ENCODE results near the gene MTARC2. TPM values are rescaled to one million over a fixed set of nuclear protein-coding genes. Genes with fewer than 3 reads are reported as not detected.

MTARC2 gene
- total RNA-seq, 4 donors from 2014 or later, result 24.3 to 40.5 (median 31.9) TPM

DNA sequence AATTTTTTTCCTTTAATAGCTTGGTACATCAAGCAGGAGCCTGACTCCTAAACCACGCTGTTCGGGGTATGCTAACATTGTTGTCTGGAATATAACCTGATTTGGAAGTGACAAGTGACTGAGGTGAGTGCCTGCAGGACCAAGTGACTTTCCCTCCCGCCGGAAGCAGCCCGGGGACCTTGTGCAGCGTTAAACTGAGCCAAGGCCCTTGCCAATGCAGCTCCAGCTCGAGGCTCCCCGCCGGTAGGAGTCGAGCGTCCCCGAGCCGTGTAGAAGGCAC, 37.9 kb downstream of the MTARC2 start:
- H3K4me1 ChIP-seq, result peaks cover 0 to 45% (median 15%) of the 10 kb centered on the region in 4 donors
- TF ChIP-seq, protein P1, sequence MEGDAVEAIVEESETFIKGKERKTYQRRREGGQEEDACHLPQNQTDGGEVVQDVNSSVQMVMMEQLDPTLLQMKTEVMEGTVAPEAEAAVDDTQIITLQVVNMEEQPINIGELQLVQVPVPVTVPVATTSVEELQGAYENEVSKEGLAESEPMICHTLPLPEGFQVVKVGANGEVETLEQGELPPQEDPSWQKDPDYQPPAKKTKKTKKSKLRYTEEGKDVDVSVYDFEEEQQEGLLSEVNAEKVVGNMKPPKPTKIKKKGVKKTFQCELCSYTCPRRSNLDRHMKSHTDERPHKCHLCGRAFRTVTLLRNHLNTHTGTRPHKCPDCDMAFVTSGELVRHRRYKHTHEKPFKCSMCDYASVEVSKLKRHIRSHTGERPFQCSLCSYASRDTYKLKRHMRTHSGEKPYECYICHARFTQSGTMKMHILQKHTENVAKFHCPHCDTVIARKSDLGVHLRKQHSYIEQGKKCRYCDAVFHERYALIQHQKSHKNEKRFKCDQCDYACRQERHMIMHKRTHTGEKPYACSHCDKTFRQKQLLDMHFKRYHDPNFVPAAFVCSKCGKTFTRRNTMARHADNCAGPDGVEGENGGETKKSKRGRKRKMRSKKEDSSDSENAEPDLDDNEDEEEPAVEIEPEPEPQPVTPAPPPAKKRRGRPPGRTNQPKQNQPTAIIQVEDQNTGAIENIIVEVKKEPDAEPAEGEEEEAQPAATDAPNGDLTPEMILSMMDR (IDR thresholded peaks at IDR 0.05), result no peak
- no peak for TF ChIP-seq EP300 (IDR thresholded peaks at IDR 0.05)
- TF ChIP-seq POLR2A (IDR thresholded peaks at IDR 0.05), result no peak
- DNase-seq (ENCODE audit: low spot score in 2 of 2), result no peak
- H3K9me3 ChIP-seq, result no peaks in the 10 kb centered on the region
- peak overlapping the region; percentile 74 to 84 (median 74) for H3K27ac ChIP-seq
- H3K36me3 ChIP-seq, result peaks cover 0 to 21% (median 0%) of the 10 kb centered on the region in 3 donors
- H3K27me3 ChIP-seq, result no peaks in the 10 kb centered on the region
- peak overlapping the region; percentile 45 to 73 (median 55) for H3K4me3 ChIP-seq
- 33 to 35% methylated on average over 7 to 13 of the region's 13 CpGs for WGBS, 2 donors

DNA sequence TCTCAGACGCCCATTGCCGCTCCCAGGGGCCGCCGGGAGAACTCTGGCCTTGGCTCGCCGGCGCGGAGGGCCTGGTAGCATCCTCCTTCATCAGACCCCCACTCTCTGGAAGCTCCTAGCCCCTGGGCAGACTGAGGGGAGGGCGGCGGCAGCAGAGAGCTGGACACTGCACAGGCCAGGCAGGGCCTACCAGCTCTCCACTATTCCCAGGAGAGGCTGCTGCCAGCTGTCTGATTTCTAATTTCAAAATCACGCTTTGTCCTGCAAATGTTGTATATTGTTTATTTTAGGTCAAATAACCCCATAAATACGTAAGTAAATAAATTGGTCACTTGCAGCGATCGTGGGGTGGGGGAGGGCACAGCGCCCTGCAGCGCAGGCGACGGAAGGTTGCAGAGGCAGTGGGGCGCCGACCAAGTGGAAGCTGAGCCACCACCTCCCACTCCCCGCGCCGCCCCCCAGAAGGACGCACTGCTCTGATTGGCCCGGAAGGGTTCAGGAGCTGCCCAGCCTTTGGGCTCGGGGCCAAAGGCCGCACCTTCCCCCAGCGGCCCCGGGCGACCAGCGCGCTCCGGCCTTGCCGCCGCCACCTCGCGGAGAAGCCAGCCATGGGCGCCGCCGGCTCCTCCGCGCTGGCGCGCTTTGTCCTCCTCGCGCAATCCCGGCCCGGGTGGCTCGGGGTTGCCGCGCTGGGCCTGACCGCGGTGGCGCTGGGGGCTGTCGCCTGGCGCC, 38.4 kb downstream of the MTARC2 start, which contains the start of gene MTARC1:
Gene MTARC1, plus strand, starts transcription at position 577 of the 732 bp plus-strand sequence. Its CDS starts 32 bp downstream, at position 609.
- Histone ChIP-seq H3K9me3 (no peaks in the 10 kb centered on the region), H3K27ac (peak within 1 kb of the TSS; percentile 74 to 84 (median 78)), H3K4me1 (peaks cover 0 to 50% (median 20%) of the 10 kb centered on the region in 4 donors), H3K36me3 (peaks cover 0 to 19% (median 0%) of the 10 kb centered on the region in 3 donors), H3K27me3 (no peaks in the 10 kb centered on the region), H3K4me3 (peak within 1 kb of the TSS; percentile 45 to 73 (median 55))
- no peak for DNase-seq (ENCODE audit: low spot score in 2 of 2)
- TF ChIP-seq EP300 (IDR thresholded peaks at IDR 0.05), result peak in 1 of 2 donors; percentile 74
- TF ChIP-seq, protein P1 (IDR thresholded peaks at IDR 0.05), result peak in 4 of 5 experiments; percentile 21 to 61 (median 32)
- peak in 1 of 2 donors; percentile 46 for TF ChIP-seq POLR2A (IDR thresholded peaks at IDR 0.05)
- 2 to 4% methylated on average over 24 to 38 of the region's 56 CpGs for WGBS, 2 donors

DNA sequence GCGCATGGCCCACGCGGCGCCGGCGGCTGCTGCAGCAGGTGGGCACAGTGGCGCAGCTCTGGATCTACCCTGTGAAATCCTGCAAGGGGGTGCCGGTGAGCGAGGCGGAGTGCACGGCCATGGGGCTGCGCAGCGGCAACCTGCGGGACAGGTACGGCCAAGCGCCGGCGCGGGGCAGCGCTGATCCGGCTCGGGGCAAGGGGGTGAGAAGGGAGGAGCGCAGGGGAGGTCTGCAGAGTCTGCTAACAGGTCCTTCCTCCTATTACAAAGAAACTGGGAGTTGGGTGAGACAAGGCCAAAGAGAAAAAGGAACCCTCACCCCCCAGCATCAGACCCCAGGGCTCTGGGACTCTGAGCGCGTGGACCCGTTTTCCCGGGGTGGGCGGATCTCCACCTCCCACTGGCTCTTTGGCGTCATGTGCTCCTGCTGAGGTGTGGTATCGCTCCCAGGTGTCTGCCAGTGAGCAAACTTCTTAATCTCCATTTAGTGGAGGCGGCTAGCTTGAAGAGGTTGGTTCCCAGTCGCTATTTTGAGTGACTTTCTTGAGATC, 39.0 kb downstream of the MTARC2 start:
- Histone ChIP-seq H3K36me3 (peaks cover 0 to 13% (median 0%) of the 10 kb centered on the region in 3 donors), H3K4me1 (peaks cover 0 to 56% (median 24%) of the 10 kb centered on the region in 4 donors), H3K27me3 (no peaks in the 10 kb centered on the region), H3K4me3 (peak overlapping the region; percentile 45 to 73 (median 55)), H3K27ac (peak overlapping the region; percentile 74 to 84 (median 78)), H3K9me3 (no peaks in the 10 kb centered on the region)
- WGBS, 2 donors, result 10 to 23% methylated on average over 13 to 31 of the region's 32 CpGs
- DNase-seq (ENCODE audit: low spot score in 2 of 2), result no peak
- TF ChIP-seq EP300 (IDR thresholded peaks at IDR 0.05) (no peak), POLR2A (IDR thresholded peaks at IDR 0.05) (peak in 1 of 2 donors; percentile 4)
- TF ChIP-seq, protein P1 (IDR thresholded peaks at IDR 0.05), result no peak

DNA sequence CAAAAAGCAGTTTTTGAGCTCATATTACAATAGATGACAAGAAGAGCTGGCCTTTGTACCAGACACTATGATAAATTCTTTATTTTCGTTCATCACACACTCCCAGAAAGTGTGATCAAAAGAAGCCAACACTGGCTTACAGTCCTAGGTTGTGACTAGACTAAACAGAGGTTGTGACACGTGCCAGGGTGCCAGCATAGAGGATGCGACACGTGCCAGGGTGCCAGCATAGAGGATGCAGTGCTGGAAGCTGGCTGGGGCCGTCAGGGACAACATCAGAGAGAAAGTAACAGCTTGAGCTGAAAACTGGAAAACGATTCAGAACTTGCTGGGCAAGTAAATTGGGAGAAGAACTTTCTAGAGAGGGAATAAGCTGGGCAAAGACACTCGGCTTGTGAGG, 40.8 kb downstream of the MTARC2 start:
- 58 to 61% methylated on average over 7 of the region's 7 CpGs for WGBS, 2 donors
- Histone ChIP-seq H3K4me3 (no peak overlapping the region), H3K36me3 (no peaks in the 10 kb centered on the region), H3K9me3 (no peaks in the 10 kb centered on the region), H3K27ac (peak overlapping the region; percentile 36 to 84 (median 78)), H3K27me3 (no peaks in the 10 kb centered on the region), H3K4me1 (peaks cover 0 to 59% (median 24%) of the 10 kb centered on the region in 4 donors)
- no peak for DNase-seq (ENCODE audit: low spot score in 2 of 2)
- TF ChIP-seq EP300 (IDR thresholded peaks at IDR 0.05) (no peak), POLR2A (IDR thresholded peaks at IDR 0.05) (no peak)
- TF ChIP-seq, protein P1 (IDR thresholded peaks at IDR 0.05), result no peak
